ENCODE data around the gene IKZF3.

Gene IKZF3

GRCh38 chr17:39801055-39801454 lies 63.1 kb downstream of the IKZF3 start (continued):
- peak; percentile 58 for TF ChIP-seq PATZ1 (tag by site-specific recombination; IDR thresholded peaks at IDR 0.05)
- no peak for TF ChIP-seq ELK4 (IDR thresholded peaks at IDR 0.05; ENCODE audit: borderline replicate concordance, low read depth, low read length)
- no peak for TF ChIP-seq ZNF175 (tag by site-specific recombination; IDR thresholded peaks at IDR 0.05)
- TF ChIP-seq GLIS1 (tag by site-specific recombination; IDR thresholded peaks at IDR 0.05), result peak; percentile 18; the same call in 1 of the 2 replicates
- 0 out of 2 replicates have a peak, but pooled peaks have one; percentile 13 for TF ChIP-seq ZNF449 (tag by site-specific recombination; IDR thresholded peaks at IDR 0.05)
- TF ChIP-seq FEZF1 (tag by site-specific recombination; IDR thresholded peaks at IDR 0.05), result peak; percentile 97
- TF ChIP-seq, protein P1, sequence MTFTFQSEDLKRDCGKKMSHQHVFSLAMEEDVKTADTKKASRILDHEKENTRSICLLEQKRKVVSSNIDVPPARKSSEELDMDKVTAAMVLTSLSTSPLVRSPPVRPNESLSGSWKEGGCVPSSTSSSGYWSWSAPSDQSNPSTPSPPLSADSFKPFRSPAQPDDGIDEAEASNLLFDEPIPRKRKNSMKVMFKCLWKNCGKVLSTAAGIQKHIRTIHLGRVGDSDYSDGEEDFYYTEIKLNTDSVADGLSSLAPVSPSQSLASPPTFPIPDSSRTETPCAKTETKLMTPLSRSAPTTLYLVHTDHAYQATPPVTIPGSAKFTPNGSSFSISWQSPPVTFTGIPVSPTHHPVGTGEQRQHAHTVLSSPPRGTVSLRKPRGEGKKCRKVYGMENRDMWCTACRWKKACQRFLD (tag by site-specific recombination; IDR thresholded peaks at IDR 0.05), result no peak
- TF ChIP-seq WT1 (tag by site-specific recombination; IDR thresholded peaks at IDR 0.05), result peak; percentile 50; the same call in 1 of the 2 replicates
- no peak; the same call in 1 of the 2 replicates for TF ChIP-seq YY2 (tag by site-specific recombination; IDR thresholded peaks at IDR 0.05)
- peak; percentile 31; the same call in 1 of the 2 replicates for TF ChIP-seq ZBTB11 (tag by site-specific recombination; conservative IDR thresholded peaks at IDR 0.05; ENCODE audit: low read depth)
- no peak for TF ChIP-seq ZNF19 (tag by site-specific recombination; IDR thresholded peaks at IDR 0.05; ENCODE audit: low read depth)
- TF ChIP-seq, protein P2, sequence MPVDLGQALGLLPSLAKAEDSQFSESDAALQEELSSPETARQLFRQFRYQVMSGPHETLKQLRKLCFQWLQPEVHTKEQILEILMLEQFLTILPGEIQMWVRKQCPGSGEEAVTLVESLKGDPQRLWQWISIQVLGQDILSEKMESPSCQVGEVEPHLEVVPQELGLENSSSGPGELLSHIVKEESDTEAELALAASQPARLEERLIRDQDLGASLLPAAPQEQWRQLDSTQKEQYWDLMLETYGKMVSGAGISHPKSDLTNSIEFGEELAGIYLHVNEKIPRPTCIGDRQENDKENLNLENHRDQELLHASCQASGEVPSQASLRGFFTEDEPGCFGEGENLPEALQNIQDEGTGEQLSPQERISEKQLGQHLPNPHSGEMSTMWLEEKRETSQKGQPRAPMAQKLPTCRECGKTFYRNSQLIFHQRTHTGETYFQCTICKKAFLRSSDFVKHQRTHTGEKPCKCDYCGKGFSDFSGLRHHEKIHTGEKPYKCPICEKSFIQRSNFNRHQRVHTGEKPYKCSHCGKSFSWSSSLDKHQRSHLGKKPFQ (tag by site-specific recombination; IDR thresholded peaks at IDR 0.05), result peak; percentile 76; the same call in 1 of the 2 replicates
- 0 out of 2 replicates have a peak, but pooled peaks have one; percentile 14 for TF ChIP-seq ZBTB6 (tag by site-specific recombination; IDR thresholded peaks at IDR 0.05)
- TF ChIP-seq ZNF777 (tag by site-specific recombination; IDR thresholded peaks at IDR 0.05; ENCODE audit: borderline replicate concordance), result no peak
- peak; percentile 92 for TF ChIP-seq PRDM6 (tag by site-specific recombination; IDR thresholded peaks at IDR 0.05)
- peak; percentile 91 for TF ChIP-seq GFI1B (tag by site-specific recombination; IDR thresholded peaks at IDR 0.05)
- TF ChIP-seq ZBTB20 (tag by site-specific recombination; IDR thresholded peaks at IDR 0.05), result 0 out of 2 replicates have a peak, but pooled peaks have one; percentile 9
- peak; percentile 80 for TF ChIP-seq ZNF596 (tag by site-specific recombination; IDR thresholded peaks at IDR 0.05)
- TF ChIP-seq ZSCAN16 (tag by site-specific recombination; IDR thresholded peaks at IDR 0.05), result 0 out of 2 replicates have a peak, but pooled peaks have one; percentile 48
- TF ChIP-seq, protein P3, sequence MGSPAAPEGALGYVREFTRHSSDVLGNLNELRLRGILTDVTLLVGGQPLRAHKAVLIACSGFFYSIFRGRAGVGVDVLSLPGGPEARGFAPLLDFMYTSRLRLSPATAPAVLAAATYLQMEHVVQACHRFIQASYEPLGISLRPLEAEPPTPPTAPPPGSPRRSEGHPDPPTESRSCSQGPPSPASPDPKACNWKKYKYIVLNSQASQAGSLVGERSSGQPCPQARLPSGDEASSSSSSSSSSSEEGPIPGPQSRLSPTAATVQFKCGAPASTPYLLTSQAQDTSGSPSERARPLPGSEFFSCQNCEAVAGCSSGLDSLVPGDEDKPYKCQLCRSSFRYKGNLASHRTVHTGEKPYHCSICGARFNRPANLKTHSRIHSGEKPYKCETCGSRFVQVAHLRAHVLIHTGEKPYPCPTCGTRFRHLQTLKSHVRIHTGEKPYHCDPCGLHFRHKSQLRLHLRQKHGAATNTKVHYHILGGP (tag by site-specific recombination; IDR thresholded peaks at IDR 0.05), result 0 out of 2 replicates have a peak, but pooled peaks have one; percentile 35
- peak; percentile 39 for TF ChIP-seq TCF7L2 (IDR thresholded peaks at IDR 0.05; ENCODE audit: borderline replicate concordance, low read depth, low read length)
- TF ChIP-seq OSR2 (tag by site-specific recombination; IDR thresholded peaks at IDR 0.05), result peak; percentile 89
- TF ChIP-seq BCL11B (tag by site-specific recombination; IDR thresholded peaks at IDR 0.05; ENCODE audit: low read depth), result peak; percentile 99
- peak; percentile 99 for TF ChIP-seq ZNF843 (tag by site-specific recombination; IDR thresholded peaks at IDR 0.05)
